Fibroblast of lung (primary cell): ENCODE results near the gene ACOT9.

Source experiments
- CTCF ChIP-seq, 2 donors: IDR thresholded peaks in 1 of 2; conservative IDR thresholded peaks in 1 of 2; 1 replicate in 1 of 2; 2 replicates in 1 of 2; pipeline ENCODE4 v1.5.1; 2011 to 2012; ENCODE audit warnings: low read length in 2 of 2, control low read depth in 1 of 2, inconsistent platforms in 1 of 2, low read depth in 1 of 2, mild to moderate bottlenecking in 1 of 2
- EZH2 ChIP-seq: IDR thresholded peaks from 2 replicates; pipeline ENCODE4 v1.5.1; 2012; ENCODE audit warnings: low read length, control low read depth, mild to moderate bottlenecking; ENCODE audit errors: missing control alignments

- TF ChIP-seq CTCF (conservative IDR thresholded peaks at IDR 0.05 in 1 of 2, IDR thresholded peaks at IDR 0.05 in 1 of 2; ENCODE audit: low read depth in 1 of 2, low read length in 2 of 2) (no peak), EZH2 (no peak)
These were observed 22.8 kb upstream of the ACOT9 start for GRCh38 chrX:23765868-23766267.
